Peyer's patch (tissue), 4 donors: Measurements from ENCODE around the gene PEX7.

Experiments
- POLR2A ChIP-seq, 2 donors: fragments of 450-650 bp; IDR thresholded peaks; one replicate each; pipeline ENCODE4 v1.5.1; 2017; ENCODE audit warnings: antibody characterized with exemption in 2 of 2, mild to moderate bottlenecking in 2 of 2, moderate library complexity in 2 of 2
- TF ChIP-seq, protein P1 (sequence below), 6 experiments: fragments of 450-650 bp in 4 of 6; fragments of 200-600 bp in 2 of 6; sonication (generic) in 1 of 6; IDR thresholded peaks; one replicate each; pipeline ENCODE4 v1.5.1; 2017 to 2019; ENCODE audit warnings: antibody characterized with exemption in 6 of 6, mild to moderate bottlenecking in 3 of 6, moderate library complexity in 1 of 6

DNA sequence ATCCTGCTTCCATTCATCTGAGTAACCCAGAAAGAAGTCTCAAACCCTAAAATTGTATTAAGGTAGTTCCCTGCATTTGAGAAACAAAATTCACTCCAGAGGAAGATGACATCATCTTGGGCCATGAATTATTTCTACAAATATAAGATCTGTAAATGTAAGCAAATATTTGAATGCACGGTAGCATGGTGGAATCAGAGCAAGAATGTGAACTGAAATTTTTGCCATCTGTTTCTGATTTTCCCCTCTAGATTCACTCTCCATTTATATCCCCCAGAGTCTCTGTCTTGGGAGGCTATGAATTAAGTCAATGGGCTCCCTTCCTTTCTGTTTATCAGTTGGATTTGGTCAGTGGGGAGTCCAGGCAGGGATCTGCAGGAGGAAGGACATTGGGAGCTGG lies 24.3 kb upstream of the PEX7 start:
- TF ChIP-seq, protein P1, sequence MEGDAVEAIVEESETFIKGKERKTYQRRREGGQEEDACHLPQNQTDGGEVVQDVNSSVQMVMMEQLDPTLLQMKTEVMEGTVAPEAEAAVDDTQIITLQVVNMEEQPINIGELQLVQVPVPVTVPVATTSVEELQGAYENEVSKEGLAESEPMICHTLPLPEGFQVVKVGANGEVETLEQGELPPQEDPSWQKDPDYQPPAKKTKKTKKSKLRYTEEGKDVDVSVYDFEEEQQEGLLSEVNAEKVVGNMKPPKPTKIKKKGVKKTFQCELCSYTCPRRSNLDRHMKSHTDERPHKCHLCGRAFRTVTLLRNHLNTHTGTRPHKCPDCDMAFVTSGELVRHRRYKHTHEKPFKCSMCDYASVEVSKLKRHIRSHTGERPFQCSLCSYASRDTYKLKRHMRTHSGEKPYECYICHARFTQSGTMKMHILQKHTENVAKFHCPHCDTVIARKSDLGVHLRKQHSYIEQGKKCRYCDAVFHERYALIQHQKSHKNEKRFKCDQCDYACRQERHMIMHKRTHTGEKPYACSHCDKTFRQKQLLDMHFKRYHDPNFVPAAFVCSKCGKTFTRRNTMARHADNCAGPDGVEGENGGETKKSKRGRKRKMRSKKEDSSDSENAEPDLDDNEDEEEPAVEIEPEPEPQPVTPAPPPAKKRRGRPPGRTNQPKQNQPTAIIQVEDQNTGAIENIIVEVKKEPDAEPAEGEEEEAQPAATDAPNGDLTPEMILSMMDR (IDR thresholded peaks at IDR 0.05): no peak
- TF ChIP-seq POLR2A (IDR thresholded peaks at IDR 0.05): no peak
